NB4 (cell line): ENCODE results near the gene SLC51B.
A peak's percentile ranks its signal among the peaks of the same experiment; 100 is the strongest.
"Not testable (repeated sequence)": the region's sequence is repeated elsewhere in the genome, so short reads cannot be mapped to it uniquely, and the experiment has no call there.

Source experiments
- DNase-seq: peaks from one replicate; pipeline ENCODE4 v3.0.0; 2010; ENCODE audit warnings: low read depth
- H3K4me3 ChIP-seq: one replicate; pipeline ENCODE4 v1.5.1; 2011; ENCODE audit warnings: mild to moderate bottlenecking, low read depth, low read length, moderate library complexity
- MYC ChIP-seq: IDR thresholded peaks from 2 replicates; pipeline ENCODE4 v1.6.1; 2011; ENCODE audit warnings: low read depth, low read length
- POLR2A ChIP-seq: IDR thresholded peaks from 2 replicates; pipeline ENCODE4 v1.6.1; 2011; ENCODE audit warnings: mild to moderate bottlenecking; ENCODE audit not compliant: insufficient read length; ENCODE audit errors: extremely low read depth
- TF ChIP-seq, protein P1 (sequence below): IDR thresholded peaks from one replicate; pipeline ENCODE4 v1.5.1; 2012; ENCODE audit warnings: low read depth, low read length
- TF ChIP-seq, protein P2 (sequence below): IDR thresholded peaks from 2 replicates; pipeline ENCODE4 v1.6.1; 2011; ENCODE audit warnings: low read depth, low read length

SLC51B gene

DNA sequence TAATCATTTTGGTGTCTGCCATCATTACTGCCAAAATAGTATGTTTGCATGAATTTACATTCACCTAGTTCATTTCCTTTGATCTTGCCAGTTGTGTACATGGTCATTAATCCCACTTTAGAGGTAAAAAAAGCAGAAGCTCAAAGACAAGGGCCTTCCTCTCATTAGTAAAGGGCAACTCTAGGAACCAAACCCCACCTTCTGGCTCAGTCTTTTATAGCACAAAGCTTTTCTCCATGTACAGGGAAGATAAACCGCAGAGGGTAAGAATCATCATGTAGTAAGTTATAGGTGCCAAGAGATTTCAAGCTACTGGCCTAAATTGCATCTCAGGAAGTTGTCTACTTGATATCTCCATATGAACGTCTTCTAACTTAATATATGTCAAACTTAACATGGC lies 36.2 kb upstream of the SLC51B start:
- DNase-seq = peak; percentile 49
- H3K4me3 ChIP-seq = no peak overlapping the region
- TF ChIP-seq POLR2A (no peak), MYC (no peak)
- TF ChIP-seq, protein P1, sequence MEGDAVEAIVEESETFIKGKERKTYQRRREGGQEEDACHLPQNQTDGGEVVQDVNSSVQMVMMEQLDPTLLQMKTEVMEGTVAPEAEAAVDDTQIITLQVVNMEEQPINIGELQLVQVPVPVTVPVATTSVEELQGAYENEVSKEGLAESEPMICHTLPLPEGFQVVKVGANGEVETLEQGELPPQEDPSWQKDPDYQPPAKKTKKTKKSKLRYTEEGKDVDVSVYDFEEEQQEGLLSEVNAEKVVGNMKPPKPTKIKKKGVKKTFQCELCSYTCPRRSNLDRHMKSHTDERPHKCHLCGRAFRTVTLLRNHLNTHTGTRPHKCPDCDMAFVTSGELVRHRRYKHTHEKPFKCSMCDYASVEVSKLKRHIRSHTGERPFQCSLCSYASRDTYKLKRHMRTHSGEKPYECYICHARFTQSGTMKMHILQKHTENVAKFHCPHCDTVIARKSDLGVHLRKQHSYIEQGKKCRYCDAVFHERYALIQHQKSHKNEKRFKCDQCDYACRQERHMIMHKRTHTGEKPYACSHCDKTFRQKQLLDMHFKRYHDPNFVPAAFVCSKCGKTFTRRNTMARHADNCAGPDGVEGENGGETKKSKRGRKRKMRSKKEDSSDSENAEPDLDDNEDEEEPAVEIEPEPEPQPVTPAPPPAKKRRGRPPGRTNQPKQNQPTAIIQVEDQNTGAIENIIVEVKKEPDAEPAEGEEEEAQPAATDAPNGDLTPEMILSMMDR = peak; percentile 27
- TF ChIP-seq, protein P2, sequence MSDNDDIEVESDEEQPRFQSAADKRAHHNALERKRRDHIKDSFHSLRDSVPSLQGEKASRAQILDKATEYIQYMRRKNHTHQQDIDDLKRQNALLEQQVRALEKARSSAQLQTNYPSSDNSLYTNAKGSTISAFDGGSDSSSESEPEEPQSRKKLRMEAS = no peak

DNA sequence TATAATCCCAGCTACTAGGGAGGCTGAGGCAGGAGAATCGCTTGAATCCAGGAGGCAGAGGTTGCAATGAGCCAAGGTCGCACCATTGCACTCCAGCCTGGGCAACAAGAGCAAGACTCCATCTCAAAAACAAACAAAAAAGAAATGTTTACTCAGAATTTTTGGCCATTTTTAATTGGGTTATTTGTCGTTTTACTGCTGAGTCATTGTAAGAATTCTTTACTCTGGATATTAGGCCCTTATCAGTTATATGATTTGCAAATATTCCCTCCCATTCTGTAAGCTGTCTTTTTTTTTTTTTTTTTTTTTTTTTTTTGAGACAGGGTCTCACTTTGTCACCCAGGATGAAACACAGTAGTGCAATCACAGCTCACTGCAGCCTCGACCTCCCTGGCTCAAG lies 34.0 kb upstream of the SLC51B start:
- H3K4me3 ChIP-seq, DNase-seq: not testable (repeated sequence)

DNA sequence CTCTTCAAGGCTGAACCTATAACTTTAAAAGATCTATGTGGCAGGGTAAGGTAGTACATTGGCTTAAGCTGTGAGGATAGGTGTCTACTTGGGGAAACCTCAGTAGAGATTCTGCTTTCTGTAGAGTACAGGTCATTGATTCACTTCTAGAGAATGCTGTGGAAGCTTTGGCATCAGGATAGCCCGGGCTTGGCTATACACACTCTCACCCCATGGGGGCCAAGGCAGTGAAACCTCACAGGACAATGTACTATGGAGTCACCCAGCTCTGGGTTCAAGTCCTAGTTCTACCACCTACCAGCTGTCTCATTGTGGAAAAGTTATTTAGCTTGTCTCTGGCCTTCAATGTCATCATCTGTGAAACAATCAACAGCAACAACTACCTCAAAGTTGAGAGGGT lies 24.8 kb upstream of the SLC51B start:
- no peak overlapping the region for H3K4me3 ChIP-seq
- no peak for DNase-seq
- TF ChIP-seq, protein P1 = no peak
- TF ChIP-seq POLR2A = no peak
- TF ChIP-seq, protein P2 = no peak
- no peak for TF ChIP-seq MYC

DNA sequence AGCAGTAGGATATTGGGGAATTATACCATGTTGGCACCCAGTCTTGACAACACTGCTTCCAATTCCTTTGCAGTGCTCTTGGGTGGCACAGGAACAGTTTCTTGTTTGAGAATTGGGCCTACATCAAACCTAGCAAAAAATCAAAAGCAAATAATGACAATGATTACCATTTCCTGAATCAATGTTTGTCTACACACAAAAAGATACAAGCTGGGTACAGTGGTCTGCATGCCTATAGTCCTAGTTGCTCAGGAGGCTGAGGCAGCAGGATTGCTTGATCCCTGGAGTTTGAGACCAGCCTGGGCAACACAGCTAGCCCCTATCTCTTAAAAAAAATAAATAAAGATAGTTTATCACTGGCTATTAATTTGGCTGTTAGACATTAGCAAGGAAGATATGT lies 23.7 kb upstream of the SLC51B start:
- TF ChIP-seq POLR2A (no peak), MYC (no peak)
- TF ChIP-seq, protein P1 = no peak
- TF ChIP-seq, protein P2 = no peak
- no peak overlapping the region for H3K4me3 ChIP-seq
- DNase-seq = no peak

DNA sequence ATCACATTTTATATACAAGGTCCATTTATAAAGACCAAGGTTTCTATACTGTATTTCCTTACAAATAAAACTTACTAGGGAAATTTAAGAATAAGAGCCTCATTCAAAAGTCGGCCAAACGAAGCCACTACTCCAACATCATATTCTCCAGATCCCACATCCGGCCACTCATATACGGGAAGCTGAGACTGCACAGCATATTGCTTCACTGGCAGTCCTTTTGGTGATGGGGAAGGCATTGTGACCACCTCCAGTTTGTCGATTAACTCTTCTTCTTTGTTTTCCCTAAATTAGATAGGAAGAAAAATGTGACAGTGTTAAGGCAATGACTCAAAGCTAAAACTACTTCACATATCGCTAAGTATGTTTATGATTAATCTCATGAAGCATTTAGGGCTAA lies 18.4 kb upstream of the SLC51B start:
- no peak for TF ChIP-seq MYC
- no peak for TF ChIP-seq POLR2A
- TF ChIP-seq, protein P2 = no peak
- TF ChIP-seq, protein P1 = no peak
- no peak overlapping the region for H3K4me3 ChIP-seq
- no peak for DNase-seq

DNA sequence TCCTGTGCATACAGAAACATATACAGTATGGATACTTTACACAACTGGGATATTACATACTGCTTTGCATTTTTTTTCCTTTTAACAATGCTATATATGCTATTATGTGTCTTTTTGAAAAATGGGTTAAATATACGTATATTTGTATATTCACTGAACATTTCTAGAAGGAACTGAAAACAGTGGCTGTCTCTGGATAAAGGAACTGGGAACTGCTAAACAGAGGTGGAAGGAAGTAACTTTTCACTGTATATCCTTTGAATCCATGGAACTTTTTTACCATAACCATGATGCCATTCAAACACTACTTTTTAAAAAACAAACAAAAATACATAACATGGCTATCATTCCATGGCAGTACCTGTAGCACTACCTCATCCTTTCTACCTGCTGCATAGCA lies 17.6 kb upstream of the SLC51B start:
- peak overlapping the region; percentile 23 for H3K4me3 ChIP-seq
- no peak for TF ChIP-seq POLR2A
- TF ChIP-seq, protein P1 = no peak
- TF ChIP-seq MYC = no peak
- TF ChIP-seq, protein P2 = no peak
- DNase-seq = no peak
